BJ (cell line): ENCODE measurements around the gene VPS13A. TPM values are rescaled to one million over a fixed set of nuclear protein-coding genes. Genes with fewer than 3 reads are reported as not detected.
A peak's percentile ranks its signal among the peaks of the same experiment; 100 is the strongest.
"Not testable (repeated sequence)": the region's sequence is repeated elsewhere in the genome, so short reads cannot be mapped to it uniquely, and the experiment has no call there.

Experiments used
- CTCF ChIA-PET: fragments of 350-600 bp; formaldehyde crosslinking; extraction: SDS; loops from one replicate; lab custom pipeline; 2021; ENCODE audit warnings: antibody characterized with exemption, inconsistent platforms; lab: Yijun Ruan, JAX
- POLR2A ChIA-PET: fragments of 300-600 bp; sonication (Branson Sonifier 250); formaldehyde crosslinking; extraction: SDS; loops from one replicate; lab custom pipeline; 2021; ENCODE audit warnings: antibody characterized with exemption; lab: Charles Lee
- DNase-seq: peaks from one replicate; pipeline ENCODE4 v3.0.0-alpha.2; 2011; ENCODE audit warnings: low read depth
- H3K27me3 ChIP-seq: 2 replicates; pipeline ENCODE4 v1.6.0; 2011; ENCODE audit warnings: low read length; ENCODE audit not compliant: control insufficient read depth, insufficient read depth
- H3K36me3 ChIP-seq: 2 replicates; pipeline ENCODE4 v1.5.1; 2011; ENCODE audit warnings: low read length; ENCODE audit not compliant: control insufficient read depth, insufficient read depth
- H3K4me3 ChIP-seq: 2 replicates; pipeline ENCODE4 v1.5.1; 2011; ENCODE audit warnings: low read depth, mild to moderate bottlenecking, control low read depth, low read length
- polyA plus RNA-seq: library from polyadenylated mRNA; depleted of rRNA; stranded (reverse); fragments of >200 nt; gene quantifications from 2 replicates; pipeline ENCODE4 v1.2.3, GENCODE V29; 2011
- TF ChIP-seq, protein P1 (sequence below): IDR thresholded peaks from 2 replicates; pipeline ENCODE4 v1.5.1; 2011; ENCODE audit warnings: low read depth, mild to moderate bottlenecking, control low read depth, inconsistent platforms, low read length, moderate library complexity; ENCODE audit not compliant: insufficient read depth

VPS13A gene
- polyA plus RNA-seq, 1 experiment, result 7.5 TPM

DNA sequence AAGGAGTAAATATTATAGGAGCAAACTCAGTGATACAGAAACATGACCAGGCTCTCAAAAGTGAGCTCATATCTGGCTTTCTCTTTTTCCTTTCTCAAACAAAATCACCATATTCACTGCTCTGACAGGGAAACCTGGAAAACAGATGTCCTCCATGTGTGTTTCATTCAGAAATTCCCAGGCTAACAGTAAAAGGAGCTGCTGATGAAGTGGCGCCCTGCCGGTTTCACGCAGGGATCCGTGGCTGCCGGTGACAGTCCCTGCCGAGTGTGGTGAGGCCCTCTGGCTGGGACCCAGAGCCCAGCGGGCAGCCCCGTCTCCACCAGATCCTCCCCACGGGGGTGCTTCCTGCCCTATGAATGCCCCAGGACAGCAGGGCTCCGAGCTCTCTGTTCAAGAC lies 262.7 kb downstream of the VPS13A start:
- Histone ChIP-seq H3K27me3 (0 out of 2 replicates have a peak, but pooled peaks cover 3% of the 10 kb centered on the region), H3K4me3 (no peak overlapping the region), H3K36me3 (no peaks in the 10 kb centered on the region)
- POLR2A ChIA-PET, result interaction anchor here (0.6 kb wide), 1 partner anchor 276 kb away, joined by 7 read pairs; no protein-coding TSS in a partner anchor
- CTCF ChIA-PET, result interaction anchor here (0.9 to 8.4 kb wide), 6 partner anchors 16 to 436 kb away, joined by 3 to 79 read pairs (median 3); no protein-coding TSS in a partner anchor
- peak; percentile 42 for DNase-seq
- TF ChIP-seq, protein P1, sequence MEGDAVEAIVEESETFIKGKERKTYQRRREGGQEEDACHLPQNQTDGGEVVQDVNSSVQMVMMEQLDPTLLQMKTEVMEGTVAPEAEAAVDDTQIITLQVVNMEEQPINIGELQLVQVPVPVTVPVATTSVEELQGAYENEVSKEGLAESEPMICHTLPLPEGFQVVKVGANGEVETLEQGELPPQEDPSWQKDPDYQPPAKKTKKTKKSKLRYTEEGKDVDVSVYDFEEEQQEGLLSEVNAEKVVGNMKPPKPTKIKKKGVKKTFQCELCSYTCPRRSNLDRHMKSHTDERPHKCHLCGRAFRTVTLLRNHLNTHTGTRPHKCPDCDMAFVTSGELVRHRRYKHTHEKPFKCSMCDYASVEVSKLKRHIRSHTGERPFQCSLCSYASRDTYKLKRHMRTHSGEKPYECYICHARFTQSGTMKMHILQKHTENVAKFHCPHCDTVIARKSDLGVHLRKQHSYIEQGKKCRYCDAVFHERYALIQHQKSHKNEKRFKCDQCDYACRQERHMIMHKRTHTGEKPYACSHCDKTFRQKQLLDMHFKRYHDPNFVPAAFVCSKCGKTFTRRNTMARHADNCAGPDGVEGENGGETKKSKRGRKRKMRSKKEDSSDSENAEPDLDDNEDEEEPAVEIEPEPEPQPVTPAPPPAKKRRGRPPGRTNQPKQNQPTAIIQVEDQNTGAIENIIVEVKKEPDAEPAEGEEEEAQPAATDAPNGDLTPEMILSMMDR, result no peak

DNA sequence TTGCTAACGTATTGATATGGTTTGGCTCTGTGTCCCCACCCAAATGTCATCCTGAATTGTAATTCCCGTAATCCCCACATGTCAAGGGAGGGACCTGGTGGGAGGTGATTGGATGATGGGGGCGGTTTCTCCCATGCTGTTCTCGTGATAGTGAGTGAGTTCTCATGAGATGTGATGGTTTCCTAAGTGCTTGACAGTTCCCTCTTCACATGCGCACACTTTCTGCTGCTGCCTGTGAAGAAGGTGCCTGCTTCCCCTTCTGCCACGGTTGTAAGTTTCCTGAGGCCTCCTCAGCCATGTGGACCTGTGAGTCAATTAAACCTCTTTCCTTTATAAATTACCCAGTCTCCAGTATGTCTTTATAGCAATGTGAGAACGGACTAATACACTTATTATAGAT lies 263.8 kb downstream of the VPS13A start:
- DNase-seq, H3K4me3 ChIP-seq, H3K27me3 ChIP-seq, POLR2A ChIA-PET, H3K36me3 ChIP-seq: not testable (repeated sequence)
- CTCF ChIA-PET, result interaction anchor here (0.6 to 8.4 kb wide), 4 partner anchors 10 to 288 kb away, joined by 3 to 79 read pairs (median 4); no protein-coding TSS in a partner anchor

DNA sequence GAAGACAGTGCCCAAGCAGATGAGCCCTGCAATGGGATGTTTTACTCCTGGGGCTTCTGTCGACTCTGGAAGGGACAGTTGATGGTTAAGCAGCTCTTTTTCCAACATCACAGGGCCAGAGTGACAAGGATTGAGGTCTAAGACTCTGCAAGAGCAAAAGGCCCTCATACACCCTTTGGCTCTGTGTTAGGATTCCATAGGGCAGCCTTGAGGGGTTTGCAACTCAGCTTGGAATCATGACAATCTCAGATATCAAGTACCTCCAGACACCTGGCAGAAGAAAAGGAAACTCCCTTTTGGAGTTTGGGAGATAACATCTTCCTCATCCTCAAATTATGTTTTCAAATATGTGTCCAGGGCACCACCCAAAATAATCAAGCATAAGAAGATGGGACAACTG lies 265.1 kb downstream of the VPS13A start:
- ChIA-PET POLR2A (no interaction called here), CTCF (interaction anchor here (0.9 to 8.4 kb wide), 6 partner anchors 8 to 592 kb away, joined by 3 to 79 read pairs (median 4); no protein-coding TSS in a partner anchor)
- 0 out of 2 replicates have a peak, but pooled peaks cover 3% of the 10 kb centered on the region for H3K27me3 ChIP-seq
- no peak overlapping the region for H3K4me3 ChIP-seq
- DNase-seq, result no peak
- H3K36me3 ChIP-seq, result no peaks in the 10 kb centered on the region
- TF ChIP-seq, protein P1, result no peak

DNA sequence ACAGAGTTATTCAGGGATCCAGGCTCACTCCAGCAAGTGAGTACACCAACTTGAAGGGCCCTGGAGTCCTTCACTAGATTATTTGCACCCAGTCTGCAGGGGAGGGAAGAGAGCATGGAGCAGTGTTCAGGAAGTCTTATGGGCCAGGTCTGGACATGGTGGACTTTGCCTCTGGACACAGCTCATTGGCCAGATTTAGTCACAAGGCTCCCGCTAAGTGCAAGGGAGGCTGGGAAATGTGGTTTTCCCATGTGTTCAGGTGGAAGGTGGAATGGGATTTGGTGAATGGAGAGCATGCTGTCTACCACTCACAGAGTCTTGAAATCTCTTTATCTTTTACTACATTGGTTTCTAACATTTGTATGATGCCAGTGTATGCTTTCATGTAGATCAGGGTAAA lies 270.3 kb downstream of the VPS13A start:
- ChIA-PET POLR2A (no interaction called here), CTCF (interaction anchor here (0.9 to 1.0 kb wide), 2 partner anchors 13 to 14 kb away, joined by 3 to 5 read pairs; no protein-coding TSS in a partner anchor)
- no peak overlapping the region for H3K4me3 ChIP-seq
- H3K27me3 ChIP-seq, result 0 out of 2 replicates have a peak, but pooled peaks cover 3% of the 10 kb centered on the region
- DNase-seq, result no peak
- TF ChIP-seq, protein P1, result no peak
- no peaks in the 10 kb centered on the region for H3K36me3 ChIP-seq

DNA sequence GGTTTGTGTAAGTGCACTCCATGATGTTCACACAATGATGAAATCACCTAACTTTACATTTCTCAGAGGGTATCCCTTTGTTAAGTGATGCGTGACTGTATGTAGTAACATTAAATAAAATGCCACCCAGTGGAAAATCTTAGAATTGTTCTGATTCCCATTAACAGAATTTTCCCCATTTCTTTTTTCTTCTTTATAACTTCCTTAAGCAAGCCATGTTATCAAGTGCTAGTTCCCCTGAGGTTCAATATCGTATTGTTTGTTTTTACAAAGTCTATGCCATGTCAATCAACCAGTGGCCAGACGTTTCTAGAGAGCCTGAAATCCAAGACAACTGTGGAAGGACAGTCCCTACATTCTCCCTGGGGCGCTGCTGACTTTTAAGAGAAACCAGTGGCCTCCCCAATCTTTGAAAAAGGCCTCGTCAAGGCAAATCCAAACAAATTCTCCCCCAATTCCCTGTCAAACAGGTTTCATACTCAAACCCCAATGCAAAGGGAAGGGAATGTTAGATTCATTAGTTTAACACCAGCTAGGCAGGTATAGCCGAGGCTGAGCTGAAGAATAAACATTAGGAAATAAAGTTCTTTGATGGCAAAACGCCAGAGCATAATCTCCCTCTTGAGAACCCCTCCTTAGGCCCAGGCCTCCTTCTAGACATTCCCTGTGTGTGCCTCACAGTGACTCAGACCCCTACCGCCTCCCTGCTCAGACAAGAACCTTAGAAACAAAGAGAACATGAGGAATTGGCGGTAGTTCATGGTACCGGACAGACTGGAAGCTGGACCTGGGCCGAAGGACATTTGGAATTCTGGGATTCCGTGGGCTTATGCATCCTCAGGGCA lies 272.1 kb downstream of the VPS13A start:
- ChIA-PET CTCF (interaction anchor here (0.6 kb wide), 1 partner anchor 316 kb away, joined by 5 read pairs; no protein-coding TSS in a partner anchor), POLR2A (no interaction called here)
- no peak for DNase-seq
- TF ChIP-seq, protein P1, result peak; percentile 26; the same call in 1 of the 2 replicates
- H3K27me3 ChIP-seq, result no peaks in the 10 kb centered on the region
- H3K4me3 ChIP-seq, result no peak overlapping the region
- no peaks in the 10 kb centered on the region for H3K36me3 ChIP-seq
